ENCODE measurements around the gene DEGS1.
"Not testable (repeated sequence)": the region's sequence is repeated elsewhere in the genome, so short reads cannot be mapped to it uniquely, and the experiment has no call there.

The DEGS1 gene

GRCh38 chr1:224181453-224181810 is 1.6 kb upstream of the DEGS1 start:
- DNase-seq: no peak

- DNase-seq: peak in 1 of 14 donors; percentile 51
These were observed 779 bp upstream of the DEGS1 start for GRCh38 chr1:224182057-224182865.

GRCh38 chr1:224183591-224184312 is 712 bp downstream of the DEGS1 start:
- peak in 12 of 14 donors; percentile 39 to 85 (median 67) for DNase-seq

- no peak for DNase-seq
These were observed 2.2 kb downstream of the DEGS1 start for GRCh38 chr1:224185208-224185607.

GRCh38 chr1:224188286-224188685 is 5.2 kb downstream of the DEGS1 start:
- no peak for DNase-seq

- DNase-seq: no peak
These were observed 6.5 kb downstream of the DEGS1 start for GRCh38 chr1:224189561-224189960.

GRCh38 chr1:224192082-224192788 is 9.2 kb downstream of the DEGS1 start:
- DNase-seq: no peak

- no peak for DNase-seq
These were observed 10.4 kb downstream of the DEGS1 start for GRCh38 chr1:224193319-224193966.

GRCh38 chr1:224196813-224197600 is 14.0 kb downstream of the DEGS1 start:
- no peak for DNase-seq

GRCh38 chr1:224198572-224198971 is 15.5 kb downstream of the DEGS1 start:
- no peak for DNase-seq

- DNase-seq: no peak
These were observed 16.6 kb downstream of the DEGS1 start for GRCh38 chr1:224199679-224200078.

- no peak for DNase-seq
These were observed 18.3 kb downstream of the DEGS1 start for GRCh38 chr1:224201383-224201782.

GRCh38 chr1:224201853-224202252 is 18.8 kb downstream of the DEGS1 start:
- no peak for DNase-seq

- DNase-seq: peak in 9 of 14 donors; percentile 18 to 65 (median 36)
These were observed 20.4 kb downstream of the DEGS1 start for GRCh38 chr1:224203243-224204016.

- peak in 4 of 14 donors; percentile 9 to 48 (median 30) for DNase-seq
These were observed 22.4 kb downstream of the DEGS1 start for GRCh38 chr1:224205438-224205840.

- DNase-seq: not testable (repeated sequence)
These were observed 23.0 kb downstream of the DEGS1 start for GRCh38 chr1:224205931-224206538.

GRCh38 chr1:224211206-224211962 is 28.3 kb downstream of the DEGS1 start:
- DNase-seq: peak in 1 of 14 donors; percentile 18

- no peak for DNase-seq
These were observed 29.6 kb downstream of the DEGS1 start for GRCh38 chr1:224212618-224213061.

GRCh38 chr1:224213438-224214119 is 30.5 kb downstream of the DEGS1 start:
- no peak for DNase-seq

Data from C1 segment of cervical spinal cord (tissue), 14 donors.